GM12878 (cell line): ENCODE measurements around the gene SYNPO.

Experiments used
- CEBPB ChIP-seq, 2 experiments: fragments of 150-350 bp in 1 of 2; IDR thresholded peaks; 2 replicates each; pipeline ENCODE4 v1.6.1; 2012 to 2014; ENCODE audit warnings: low read depth in 2 of 2, low read length in 2 of 2, borderline replicate concordance in 1 of 2, inconsistent platforms in 1 of 2
- KDM1A ChIP-seq: fragments of 200-600 bp; sonication (generic); IDR thresholded peaks from 2 replicates; pipeline ENCODE4 v1.6.1; 2016; ENCODE audit warnings: borderline replicate concordance
- NFIC ChIP-seq: IDR thresholded peaks from 2 replicates; pipeline ENCODE4 v1.6.1; 2012; ENCODE audit warnings: low read depth, mild to moderate bottlenecking, inconsistent platforms, low read length, moderate library complexity
- POLR2A ChIP-seq: IDR thresholded peaks from 2 replicates; pipeline ENCODE4 v1.6.1; 2011; ENCODE audit warnings: low read depth, mild to moderate bottlenecking, low read length
- TF ChIP-seq, protein P1 (sequence below), 3 experiments: IDR thresholded peaks in 2 of 3; conservative IDR thresholded peaks in 1 of 3; 2 replicates each; pipeline ENCODE4 v1.5.1; 2011; ENCODE audit warnings: low read depth in 3 of 3, low read length in 3 of 3, mild to moderate bottlenecking in 3 of 3, control low read depth in 2 of 3, moderate library complexity in 2 of 3, inconsistent platforms in 1 of 3, mixed read lengths in 1 of 3; ENCODE audit not compliant: control insufficient read depth in 2 of 3, insufficient read depth in 1 of 3; ENCODE audit errors: extremely low read depth in 1 of 3

- TF ChIP-seq NFIC (no peak), CEBPB (IDR thresholded peaks at IDR 0.05; ENCODE audit: borderline replicate concordance in 1 of 2, low read depth in 2 of 2, low read length in 2 of 2) (no peak), POLR2A (no peak), KDM1A (no peak)
- TF ChIP-seq, protein P1, sequence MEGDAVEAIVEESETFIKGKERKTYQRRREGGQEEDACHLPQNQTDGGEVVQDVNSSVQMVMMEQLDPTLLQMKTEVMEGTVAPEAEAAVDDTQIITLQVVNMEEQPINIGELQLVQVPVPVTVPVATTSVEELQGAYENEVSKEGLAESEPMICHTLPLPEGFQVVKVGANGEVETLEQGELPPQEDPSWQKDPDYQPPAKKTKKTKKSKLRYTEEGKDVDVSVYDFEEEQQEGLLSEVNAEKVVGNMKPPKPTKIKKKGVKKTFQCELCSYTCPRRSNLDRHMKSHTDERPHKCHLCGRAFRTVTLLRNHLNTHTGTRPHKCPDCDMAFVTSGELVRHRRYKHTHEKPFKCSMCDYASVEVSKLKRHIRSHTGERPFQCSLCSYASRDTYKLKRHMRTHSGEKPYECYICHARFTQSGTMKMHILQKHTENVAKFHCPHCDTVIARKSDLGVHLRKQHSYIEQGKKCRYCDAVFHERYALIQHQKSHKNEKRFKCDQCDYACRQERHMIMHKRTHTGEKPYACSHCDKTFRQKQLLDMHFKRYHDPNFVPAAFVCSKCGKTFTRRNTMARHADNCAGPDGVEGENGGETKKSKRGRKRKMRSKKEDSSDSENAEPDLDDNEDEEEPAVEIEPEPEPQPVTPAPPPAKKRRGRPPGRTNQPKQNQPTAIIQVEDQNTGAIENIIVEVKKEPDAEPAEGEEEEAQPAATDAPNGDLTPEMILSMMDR (IDR thresholded peaks at IDR 0.05 in 2 of 3, conservative IDR thresholded peaks at IDR 0.05 in 1 of 3; ENCODE audit: control insufficient read depth in 2 of 3, extremely low read depth in 1 of 3, insufficient read depth in 1 of 3, low read depth in 3 of 3, low read length in 3 of 3) = no peak
These were observed 34.9 kb upstream of the SYNPO start for GRCh38 chr5:150605546-150605945.
